NCI-H146 (cell line): ENCODE data around the gene COPS7A.

ENCODE experiments used
- DNase-seq: peaks from one replicate; lab custom pipeline; 2025; lab: John Stamatoyannopoulos, UW

Gene COPS7A

GRCh38 chr12:6770094-6770493, 46.2 kb downstream of the COPS7A start:
- DNase-seq = no peak

DNA sequence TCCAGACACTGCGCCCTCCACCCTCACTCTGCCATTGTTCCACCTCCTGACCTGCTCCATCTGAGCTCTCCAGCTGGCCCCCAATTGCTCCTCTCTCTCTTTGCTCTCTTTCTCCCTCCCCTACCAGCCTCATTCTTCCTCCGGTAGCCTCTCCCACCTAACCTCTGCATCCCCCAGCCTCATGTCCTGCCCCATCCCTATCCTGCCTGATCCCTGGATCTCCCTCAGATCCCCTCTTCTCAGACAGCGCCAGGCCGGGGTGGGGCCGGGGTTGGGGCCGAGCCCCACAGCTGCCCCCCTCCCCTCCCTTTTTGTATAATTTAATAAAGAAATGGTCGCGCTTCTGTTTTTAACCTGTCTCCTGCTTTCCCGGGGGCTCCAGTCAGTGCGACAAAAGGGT, 46.8 kb downstream of the COPS7A start:
- DNase-seq = no peak

DNA sequence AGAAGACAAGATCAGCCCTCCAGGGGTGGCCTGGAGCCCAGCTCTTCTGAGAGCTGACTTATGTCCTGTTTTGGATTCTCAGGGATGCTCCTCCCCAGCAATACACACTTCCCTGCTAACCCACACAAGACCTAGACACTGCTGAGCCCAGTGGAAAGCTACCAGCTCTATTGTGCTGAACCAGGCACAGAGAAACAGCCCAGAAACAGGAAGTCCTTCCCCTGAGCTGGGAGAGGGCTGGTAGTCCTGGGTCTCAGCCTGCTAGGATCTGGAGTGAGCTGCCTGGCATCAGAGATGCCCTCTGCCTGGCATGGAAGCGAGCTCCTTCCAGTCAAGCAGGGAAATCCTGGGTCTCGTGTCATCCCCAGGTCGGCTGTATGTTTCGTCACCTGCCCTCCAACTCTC, 47.2 kb downstream of the COPS7A start:
- no peak for DNase-seq

DNA sequence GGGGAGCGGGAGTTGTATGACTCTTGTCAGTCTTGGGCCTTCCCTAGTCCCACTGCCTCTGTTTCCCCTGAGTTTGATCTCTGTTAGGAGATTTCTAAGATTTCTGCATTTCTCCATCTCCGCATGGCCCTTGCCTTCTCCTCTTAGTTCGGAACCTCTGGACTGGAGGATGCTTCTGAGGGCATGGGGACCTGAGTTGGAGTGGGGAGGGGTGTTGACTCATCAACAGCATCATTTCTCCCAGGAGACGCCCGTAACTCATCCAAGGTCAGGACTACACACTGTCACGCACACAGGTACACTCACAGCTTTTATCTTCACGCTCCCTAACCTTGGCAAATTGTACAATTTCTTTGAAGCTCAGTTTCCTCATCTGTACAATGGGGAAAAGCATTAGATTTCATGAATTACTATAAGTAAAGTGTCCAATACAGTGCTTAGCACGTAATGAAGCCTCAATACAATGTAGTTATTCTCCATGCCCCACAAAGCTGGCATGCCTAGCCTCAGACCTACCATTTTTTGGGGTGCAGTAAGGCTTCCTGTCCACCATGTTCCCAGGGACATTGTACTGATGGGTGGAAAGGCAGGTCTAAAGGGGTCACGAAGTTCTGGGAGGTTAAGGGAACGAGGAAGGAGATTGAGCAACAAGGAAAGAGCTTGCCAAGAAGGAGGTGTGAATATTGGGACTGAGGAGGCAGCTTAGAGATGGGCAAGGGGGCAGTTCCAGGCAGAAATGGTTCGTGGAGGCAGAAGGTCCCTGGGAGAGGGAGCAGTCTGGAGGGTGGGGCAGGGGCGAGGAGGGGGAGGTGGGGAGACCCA, 47.9 kb downstream of the COPS7A start:
- DNase-seq = no peak

DNA sequence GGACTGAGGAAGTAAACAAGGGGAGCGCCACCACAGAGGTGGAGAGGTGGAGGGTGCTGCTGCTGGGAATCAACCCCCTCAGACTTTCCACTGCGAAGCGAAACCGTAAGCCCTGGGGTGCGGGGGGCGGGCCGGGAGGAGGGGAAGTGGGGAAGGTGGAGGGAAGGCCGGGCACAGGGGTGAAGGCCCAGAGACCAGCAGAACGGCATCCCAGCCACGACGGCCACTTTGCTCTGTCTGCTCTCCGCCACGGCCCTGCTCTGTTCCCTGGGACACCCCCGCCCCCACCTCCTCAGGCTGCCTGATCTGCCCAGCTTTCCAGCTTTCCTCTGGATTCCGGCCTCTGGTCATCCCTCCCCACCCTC, 48.5 kb downstream of the COPS7A start, which contains the start of gene LAG3:
Gene LAG3 (plus strand): TSS at position 190 of the 365 bp plus-strand sequence. CDS start 333 bp downstream, outside the sequence.
- DNase-seq = no peak

GRCh38 chr12:6772726-6773589, 49.1 kb downstream of the COPS7A start:
- DNase-seq = no peak

DNA sequence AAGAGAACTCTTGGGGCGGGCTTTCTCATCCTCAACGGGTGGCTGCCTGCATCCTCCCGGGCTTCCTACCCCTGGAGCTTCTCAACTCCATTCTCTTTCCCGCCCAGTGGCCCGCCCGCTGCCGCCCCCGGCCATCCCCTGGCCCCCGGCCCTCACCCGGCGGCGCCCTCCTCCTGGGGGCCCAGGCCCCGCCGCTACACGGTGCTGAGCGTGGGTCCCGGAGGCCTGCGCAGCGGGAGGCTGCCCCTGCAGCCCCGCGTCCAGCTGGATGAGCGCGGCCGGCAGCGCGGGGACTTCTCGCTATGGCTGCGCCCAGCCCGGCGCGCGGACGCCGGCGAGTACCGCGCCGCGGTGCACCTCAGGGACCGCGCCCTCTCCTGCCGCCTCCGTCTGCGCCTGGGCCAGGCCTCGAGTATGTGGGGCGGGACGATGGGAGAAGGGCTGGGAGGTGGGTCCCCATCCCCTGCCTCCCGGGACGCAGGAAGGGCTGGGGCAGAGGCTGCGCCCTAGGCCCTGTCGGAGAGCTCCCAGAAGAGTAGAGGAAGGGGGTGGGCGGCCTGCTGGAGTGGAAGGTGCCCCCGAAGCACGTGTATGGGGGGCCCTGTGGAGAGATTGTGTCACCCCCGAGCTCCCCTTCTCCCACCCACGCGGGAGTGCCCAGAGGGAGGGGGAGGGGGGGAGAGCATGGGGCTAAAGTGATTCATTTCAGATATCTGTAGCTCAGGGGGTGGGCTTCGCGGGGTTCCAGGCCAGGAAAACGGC, 49.9 kb downstream of the COPS7A start:
- DNase-seq = no peak

DNA sequence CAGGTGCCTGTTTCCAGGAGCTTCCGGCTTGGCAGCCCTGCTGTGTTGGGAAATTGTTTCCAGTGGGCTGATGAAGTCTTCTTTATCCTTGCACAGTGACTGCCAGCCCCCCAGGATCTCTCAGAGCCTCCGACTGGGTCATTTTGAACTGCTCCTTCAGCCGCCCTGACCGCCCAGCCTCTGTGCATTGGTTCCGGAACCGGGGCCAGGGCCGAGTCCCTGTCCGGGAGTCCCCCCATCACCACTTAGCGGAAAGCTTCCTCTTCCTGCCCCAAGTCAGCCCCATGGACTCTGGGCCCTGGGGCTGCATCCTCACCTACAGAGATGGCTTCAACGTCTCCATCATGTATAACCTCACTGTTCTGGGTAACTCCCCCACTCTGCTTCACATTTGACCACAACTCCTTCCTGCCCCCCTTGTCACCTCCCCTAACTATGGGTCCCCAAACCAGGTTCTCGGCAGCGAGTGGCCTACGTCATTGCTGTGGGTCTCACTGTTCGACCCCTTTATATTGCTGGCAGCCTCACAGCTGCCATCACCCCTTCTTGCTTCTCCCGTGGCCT, 50.7 kb downstream of the COPS7A start:
- DNase-seq = no peak

DNA sequence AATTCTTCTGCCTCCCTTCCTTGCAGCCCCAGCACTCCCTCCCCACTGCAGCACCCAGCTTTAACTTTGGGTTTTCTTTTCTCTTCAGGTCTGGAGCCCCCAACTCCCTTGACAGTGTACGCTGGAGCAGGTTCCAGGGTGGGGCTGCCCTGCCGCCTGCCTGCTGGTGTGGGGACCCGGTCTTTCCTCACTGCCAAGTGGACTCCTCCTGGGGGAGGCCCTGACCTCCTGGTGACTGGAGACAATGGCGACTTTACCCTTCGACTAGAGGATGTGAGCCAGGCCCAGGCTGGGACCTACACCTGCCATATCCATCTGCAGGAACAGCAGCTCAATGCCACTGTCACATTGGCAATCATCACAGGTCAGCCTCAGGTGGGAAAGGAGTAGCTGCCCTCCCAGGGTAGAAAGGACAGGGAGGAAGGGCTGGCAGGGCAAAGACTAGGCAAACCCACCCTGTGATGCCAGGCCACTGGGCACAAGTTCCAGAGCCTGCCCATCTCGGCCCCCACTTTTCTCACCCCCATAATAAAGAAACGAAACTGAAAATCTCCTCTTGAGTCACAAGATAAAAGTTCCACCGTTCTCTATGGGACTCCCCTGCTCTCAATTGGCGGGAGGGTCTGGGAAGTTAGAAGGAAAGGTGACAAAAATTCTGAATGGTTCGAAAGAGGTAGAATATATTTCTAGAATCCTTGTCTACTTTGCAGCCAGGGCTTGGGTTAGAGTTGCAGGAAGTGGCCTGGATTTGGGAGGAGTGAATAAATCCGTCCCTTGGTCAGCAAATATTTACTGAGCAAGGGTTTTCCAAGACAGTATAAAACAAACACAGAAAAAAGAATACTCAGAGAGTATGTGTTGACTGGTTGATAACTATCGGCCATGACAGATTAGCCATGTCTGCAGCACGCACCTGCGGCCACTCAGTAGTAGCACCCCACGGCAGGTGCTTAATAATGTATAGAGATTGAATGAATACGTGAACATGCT, 51.6 kb downstream of the COPS7A start:
- peak; percentile 47 for DNase-seq

- no peak for DNase-seq
Measured at GRCh38 chr12:6777386-6777785, 53.5 kb downstream of the COPS7A start.

DNA sequence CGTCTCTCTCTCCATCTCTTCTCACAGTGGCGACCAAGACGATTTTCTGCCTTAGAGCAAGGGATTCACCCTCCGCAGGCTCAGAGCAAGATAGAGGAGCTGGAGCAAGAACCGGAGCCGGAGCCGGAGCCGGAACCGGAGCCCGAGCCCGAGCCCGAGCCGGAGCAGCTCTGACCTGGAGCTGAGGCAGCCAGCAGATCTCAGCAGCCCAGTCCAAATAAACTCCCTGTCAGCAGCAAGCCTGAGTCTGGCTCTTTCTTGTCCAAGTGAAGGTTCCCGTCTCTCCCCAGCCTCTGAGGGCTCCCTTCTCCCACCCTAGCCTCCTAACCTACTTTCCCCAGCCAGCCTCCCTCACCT, 54.3 kb downstream of the COPS7A start:
- DNase-seq = peak; percentile 30

- DNase-seq = peak; percentile 99
Measured at GRCh38 chr12:6778574-6779550, 55.0 kb downstream of the COPS7A start.

DNA sequence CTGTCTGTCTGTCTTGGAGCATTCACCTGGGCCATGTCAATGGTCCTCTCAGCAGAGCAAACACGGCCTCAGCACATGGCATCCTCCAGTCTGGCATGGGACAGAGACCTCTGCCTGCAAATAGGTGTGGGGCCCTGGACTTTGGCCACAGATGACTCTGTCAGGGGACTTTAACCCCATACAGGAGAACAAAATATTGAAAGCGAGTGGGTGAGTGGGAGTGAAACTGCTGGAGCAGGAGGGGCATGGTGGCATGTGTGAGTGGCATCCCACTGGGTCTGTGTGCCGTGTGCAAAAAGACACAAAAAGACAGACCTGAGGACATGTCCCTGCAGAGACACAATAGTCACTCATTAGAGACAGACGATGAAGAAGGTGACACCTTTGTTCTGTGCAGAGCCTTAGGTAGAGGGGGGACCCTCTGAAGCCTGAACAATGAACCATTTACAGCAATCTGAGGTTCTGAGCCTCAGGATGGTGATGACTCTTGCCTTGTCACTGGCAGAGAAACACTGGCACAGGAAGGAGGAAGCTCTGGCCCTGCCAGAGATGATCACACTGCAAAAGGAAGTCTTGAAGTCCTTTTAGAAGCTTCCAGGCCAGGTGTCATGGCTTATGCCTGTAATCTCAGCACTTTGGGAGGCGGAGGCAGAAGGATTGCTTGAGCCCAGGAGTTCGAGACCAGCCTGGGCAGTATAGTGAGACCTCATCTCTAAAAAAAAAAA, 56.0 kb downstream of the COPS7A start:
- DNase-seq = no peak

GRCh38 chr12:6780573-6780972, 56.7 kb downstream of the COPS7A start:
- no peak for DNase-seq
